Ectodermal cell (in vitro differentiated cells): ENCODE measurements around the gene FAM181A.

Source experiments
- H3K27ac ChIP-seq: 2 replicates; pipeline ENCODE4 v1.7.0; 2013; ENCODE audit warnings: mild to moderate bottlenecking, low read depth, low read length; ENCODE audit not compliant: insufficient read depth, poor library complexity, severe bottlenecking
- H3K27me3 ChIP-seq: 2 replicates; pipeline ENCODE4 v1.7.0; 2013; ENCODE audit warnings: mild to moderate bottlenecking, low read length; ENCODE audit not compliant: insufficient read depth, control insufficient read depth, poor library complexity, severe bottlenecking
- H3K36me3 ChIP-seq: one replicate; pipeline ENCODE4 v1.7.0; 2013; ENCODE audit warnings: low read length; ENCODE audit not compliant: control insufficient read depth, insufficient read depth
- H3K4me1 ChIP-seq: one replicate; pipeline ENCODE4 v1.7.0; 2013; ENCODE audit warnings: low read length; ENCODE audit not compliant: control insufficient read depth, insufficient read depth
- H3K4me3 ChIP-seq: 2 replicates; pipeline ENCODE4 v1.7.0; 2013; ENCODE audit warnings: low read depth, low read length, control low read depth; ENCODE audit not compliant: insufficient read depth
- H3K9me3 ChIP-seq: 2 replicates; pipeline ENCODE4 v1.7.0; 2013; ENCODE audit warnings: mild to moderate bottlenecking, low read length, moderate library complexity; ENCODE audit not compliant: control insufficient read depth
- WGBS, 2 experiments: methylation state at CpG; one replicate each; pipeline ENCODE4 v1.1.7; 2013; ENCODE audit warnings: missing lambda C conversion rate in 2 of 2; 5-methylcytosine and 5-hydroxymethylcytosine counted together

Gene FAM181A

DNA sequence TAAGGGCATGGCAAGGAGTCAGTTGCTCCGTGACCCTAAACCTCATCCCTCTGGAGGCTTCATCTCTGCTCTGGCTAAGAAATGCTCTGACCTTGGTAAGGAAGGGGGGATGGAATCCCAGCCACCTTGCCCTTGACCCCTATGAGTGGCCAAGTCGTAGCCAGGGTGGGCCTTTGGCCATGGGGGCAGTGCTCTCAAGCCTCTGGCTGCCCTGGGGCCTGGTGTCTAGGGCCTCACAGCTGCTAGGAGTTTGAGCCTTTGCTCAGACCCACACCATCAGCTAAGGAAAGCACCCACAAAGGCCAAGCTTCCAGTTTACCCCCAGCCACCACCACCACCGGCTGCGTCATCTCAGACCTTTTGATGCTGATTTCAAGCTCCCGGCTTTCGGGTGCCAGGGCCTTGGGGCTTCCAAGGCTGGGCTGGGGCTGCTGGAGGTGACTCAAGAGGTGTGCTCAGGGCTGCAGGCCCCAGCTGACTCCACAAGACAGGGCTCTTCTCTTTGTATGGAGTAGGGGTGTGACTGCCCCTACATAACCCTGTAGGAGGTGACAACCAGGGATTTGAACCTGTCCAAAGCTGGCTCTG lies 45.6 kb downstream of the FAM181A start:
- Histone ChIP-seq H3K4me3 (no peak overlapping the region), H3K9me3 (no peaks in the 10 kb centered on the region), H3K27me3 (no peaks in the 10 kb centered on the region), H3K4me1 (peaks cover 6% of the 10 kb centered on the region), H3K36me3 (no peaks in the 10 kb centered on the region), H3K27ac (no peak overlapping the region)
- 89 to 94% methylated on average over 6 of the region's 6 CpGs for WGBS, 2 experiments

DNA sequence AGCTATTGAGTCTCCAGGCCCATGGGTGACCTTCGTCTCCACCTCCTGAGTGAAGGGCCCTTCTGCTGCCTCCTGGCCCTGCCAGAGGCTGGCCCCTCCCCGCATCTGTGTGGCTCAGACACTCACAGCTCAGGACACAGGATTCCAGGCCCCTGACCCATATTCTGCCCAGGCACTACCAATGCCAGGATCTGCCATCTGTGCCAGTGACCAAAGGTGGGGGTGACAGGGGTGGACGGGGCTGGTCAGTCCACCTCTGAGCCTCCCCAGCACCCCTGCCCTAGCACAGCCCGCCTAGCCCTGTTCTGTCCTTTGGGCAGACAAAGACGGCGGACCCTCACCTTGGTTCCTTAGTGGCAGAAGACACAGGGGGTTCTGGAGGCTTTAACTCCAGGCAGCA lies 46.5 kb downstream of the FAM181A start:
- Histone ChIP-seq H3K36me3 (no peaks in the 10 kb centered on the region), H3K27ac (no peak overlapping the region), H3K4me3 (no peak overlapping the region), H3K9me3 (no peaks in the 10 kb centered on the region), H3K4me1 (peaks cover 6% of the 10 kb centered on the region), H3K27me3 (no peaks in the 10 kb centered on the region)
- 87 to 94% methylated on average over 6 of the region's 6 CpGs for WGBS, 2 experiments

DNA sequence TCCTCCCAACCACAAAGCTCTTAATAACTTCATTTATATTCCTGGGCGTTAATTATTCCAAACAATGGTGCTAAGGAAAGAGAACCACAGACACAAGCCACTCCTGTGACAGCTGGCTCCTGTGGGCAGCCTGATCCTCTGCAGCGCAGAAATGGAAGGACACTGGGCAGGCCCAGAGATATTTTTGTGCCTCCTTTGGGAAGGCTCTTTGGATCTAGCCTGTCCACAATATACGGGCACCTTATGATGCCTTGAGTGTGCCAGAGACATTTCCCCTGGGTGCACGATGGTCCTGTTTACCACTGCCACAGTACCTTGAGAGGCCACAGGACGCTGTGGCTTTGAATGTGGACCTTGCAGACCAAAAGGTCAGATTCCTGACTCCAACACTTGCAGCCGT lies 47.2 kb downstream of the FAM181A start:
- no peak overlapping the region for H3K4me3 ChIP-seq
- peaks cover 6% of the 10 kb centered on the region for H3K4me1 ChIP-seq
- WGBS, 2 experiments: 93 to 95% methylated on average over 6 of the region's 6 CpGs
- no peak overlapping the region for H3K27ac ChIP-seq
- H3K27me3 ChIP-seq: no peaks in the 10 kb centered on the region
- no peaks in the 10 kb centered on the region for H3K36me3 ChIP-seq
- no peaks in the 10 kb centered on the region for H3K9me3 ChIP-seq

DNA sequence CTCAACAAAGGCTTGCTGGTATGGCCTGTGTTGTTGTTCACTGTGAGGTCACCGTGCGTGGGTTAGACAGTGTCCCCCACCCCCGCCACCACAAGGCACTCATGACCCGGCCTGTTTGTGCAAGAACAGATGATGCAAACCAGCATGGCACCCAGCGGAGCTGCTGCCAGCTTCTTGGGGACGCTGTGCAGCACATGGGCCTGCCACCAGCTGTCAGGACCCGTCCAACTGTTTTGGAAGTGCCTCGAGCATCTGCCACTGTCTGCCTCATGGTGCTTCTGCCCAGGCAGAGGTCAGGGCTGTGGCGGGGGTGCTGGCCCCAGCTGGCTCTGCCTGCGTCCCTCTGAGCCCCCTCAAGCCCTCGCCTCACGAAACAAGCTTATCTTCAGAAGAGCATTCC lies 47.7 kb downstream of the FAM181A start:
- peaks cover 6% of the 10 kb centered on the region for H3K4me1 ChIP-seq
- 93% methylated on average over 12 of the region's 12 CpGs for WGBS, 2 experiments

DNA sequence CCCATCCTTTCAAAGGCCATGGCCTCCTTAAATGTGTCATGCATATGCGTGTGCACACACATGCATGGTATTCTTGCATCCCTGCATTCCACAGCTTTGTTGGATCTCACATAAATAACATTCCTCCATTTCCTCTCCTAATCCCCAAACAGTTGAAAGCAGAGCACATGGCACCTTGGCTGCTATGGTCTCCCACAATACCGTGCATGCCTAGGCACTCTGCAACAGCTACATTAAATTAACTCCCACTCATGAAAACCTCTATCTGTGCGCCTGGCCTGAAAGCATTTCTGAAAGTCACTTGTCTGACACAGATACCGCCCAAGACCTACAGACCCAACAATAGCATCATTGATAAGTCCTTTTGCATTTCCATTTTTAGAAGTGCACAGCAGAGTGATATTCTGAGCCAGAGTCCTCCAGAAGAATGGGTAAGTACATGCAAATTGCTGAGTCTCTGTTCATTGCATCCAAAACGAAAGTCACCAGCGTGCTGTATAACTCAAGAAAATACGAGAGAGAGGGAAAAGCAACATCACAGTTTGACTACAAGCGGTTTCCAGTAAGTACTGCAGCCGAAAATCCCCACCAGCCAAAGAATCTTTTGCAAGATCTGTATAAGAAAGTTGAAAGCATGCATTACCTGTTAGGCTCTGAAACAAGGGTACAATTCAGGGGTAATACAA lies 48.8 kb downstream of the FAM181A start:
- WGBS, 2 experiments: 76 to 78% methylated on average over 9 of the region's 9 CpGs
- H3K9me3 ChIP-seq: no peaks in the 10 kb centered on the region
- H3K4me3 ChIP-seq: no peak overlapping the region
- peaks cover 6% of the 10 kb centered on the region for H3K4me1 ChIP-seq
- H3K36me3 ChIP-seq: no peaks in the 10 kb centered on the region
- no peak overlapping the region for H3K27ac ChIP-seq
- no peaks in the 10 kb centered on the region for H3K27me3 ChIP-seq

More for the DNA sequence above, 47.7 kb downstream of the FAM181A start:
- Histone ChIP-seq H3K9me3 (no peaks in the 10 kb centered on the region), H3K36me3 (no peaks in the 10 kb centered on the region), H3K27ac (no peak overlapping the region), H3K4me3 (no peak overlapping the region), H3K27me3 (no peaks in the 10 kb centered on the region)

DNA sequence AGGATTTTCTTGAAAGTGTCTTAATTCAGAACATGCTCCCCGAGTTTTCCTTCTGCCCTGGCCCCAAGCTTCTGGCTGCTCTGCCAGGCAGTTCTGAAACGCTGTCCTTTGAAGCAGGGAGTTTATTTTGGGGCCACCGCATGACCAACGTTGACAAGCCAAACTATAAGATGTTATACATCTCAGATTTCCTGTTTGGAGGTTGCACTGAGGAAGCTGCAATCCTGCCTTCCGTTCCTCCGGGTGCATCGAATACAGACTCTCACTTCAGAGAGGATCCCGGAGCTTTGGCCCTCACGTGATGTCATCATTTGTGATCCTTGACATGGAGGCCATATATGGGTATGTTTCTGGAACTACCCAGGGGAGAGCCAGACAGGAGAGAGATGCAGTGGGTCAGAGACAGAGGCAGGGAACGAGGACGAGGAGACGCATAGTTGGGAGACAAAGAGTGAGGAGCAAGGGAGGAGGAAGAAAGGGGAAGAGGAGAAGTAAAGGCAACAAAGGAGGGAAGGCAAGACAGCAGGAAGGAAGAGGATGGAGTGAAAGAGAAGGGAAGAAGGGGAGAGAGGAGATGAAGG lies 49.4 kb downstream of the FAM181A start, which contains the start of gene ASB2:
ASB2 (minus strand) TSS at position 94 of the 581 bp plus-strand sequence. CDS start 12,031 bp downstream, outside the sequence.
- H3K9me3 ChIP-seq: no peaks in the 10 kb centered on the region
- peaks cover 8% of the 10 kb centered on the region for H3K4me1 ChIP-seq
- no peaks in the 10 kb centered on the region for H3K36me3 ChIP-seq
- no peaks in the 10 kb centered on the region for H3K27me3 ChIP-seq
- 85 to 88% methylated on average over 12 of the region's 12 CpGs for WGBS, 2 experiments
- no peak within 1 kb of the TSS for H3K27ac ChIP-seq
- H3K4me3 ChIP-seq: no peak within 1 kb of the TSS

DNA sequence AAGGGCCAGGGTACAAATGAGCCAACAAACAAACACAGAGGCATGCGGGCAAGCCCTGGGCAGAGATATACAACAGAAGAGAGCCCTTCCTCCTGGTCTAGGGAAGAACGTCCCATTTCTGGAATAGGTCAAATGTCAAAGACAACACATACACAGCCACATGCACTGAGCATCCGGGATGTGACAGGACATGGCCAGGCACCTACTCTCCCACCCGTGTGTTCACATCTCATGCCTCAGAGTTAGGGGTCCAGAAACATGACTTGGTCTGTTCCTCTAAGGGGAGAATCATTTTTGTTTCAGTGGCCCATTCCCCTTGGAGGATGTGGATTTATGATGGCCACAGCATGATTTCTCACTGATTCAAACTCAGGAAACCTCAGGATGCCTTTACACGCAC lies 50.0 kb downstream of the FAM181A start:
- peaks cover 8% of the 10 kb centered on the region for H3K4me1 ChIP-seq
- H3K27ac ChIP-seq: no peak overlapping the region
- H3K36me3 ChIP-seq: no peaks in the 10 kb centered on the region
- 91 to 93% methylated on average over 5 of the region's 5 CpGs for WGBS, 2 experiments
- H3K9me3 ChIP-seq: no peaks in the 10 kb centered on the region
- no peaks in the 10 kb centered on the region for H3K27me3 ChIP-seq
- no peak overlapping the region for H3K4me3 ChIP-seq

DNA sequence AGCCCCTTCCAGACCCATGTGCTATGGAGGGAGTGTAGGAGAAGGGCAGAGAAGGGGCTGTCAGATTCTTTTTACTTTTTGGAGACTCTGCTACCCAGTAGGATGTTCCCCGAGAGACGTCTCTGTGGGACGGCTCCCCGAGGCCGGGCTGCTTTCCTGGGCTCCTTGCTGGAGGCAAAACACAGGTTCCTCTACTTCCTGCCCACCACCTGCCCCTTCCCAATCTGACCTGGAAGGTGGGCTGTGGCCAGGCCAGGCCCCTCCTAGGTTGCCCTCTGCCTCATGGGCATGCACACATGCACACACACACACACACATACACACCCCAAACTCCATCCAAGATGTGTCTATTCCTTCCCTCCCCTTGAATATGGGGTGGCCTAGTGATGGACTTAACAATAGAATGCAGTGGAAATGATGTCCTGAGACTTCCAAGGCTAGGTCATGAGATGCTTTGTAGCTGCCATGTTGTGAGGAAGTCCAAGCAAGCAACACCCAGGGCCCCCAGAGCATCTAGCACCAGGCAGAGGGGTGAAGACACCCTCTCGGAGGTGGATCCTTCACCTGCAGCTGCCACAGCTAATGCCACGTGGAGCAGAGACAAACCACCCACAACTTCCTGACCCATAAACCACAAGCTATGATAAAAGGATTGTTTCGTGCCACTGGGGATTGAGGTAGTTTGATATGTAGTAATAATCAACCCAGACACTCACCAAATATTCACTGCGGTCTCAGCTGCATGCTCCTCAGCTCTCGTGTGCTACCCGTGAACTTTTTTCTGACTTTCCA lies 50.8 kb downstream of the FAM181A start:
- H3K4me3 ChIP-seq: no peak overlapping the region
- H3K36me3 ChIP-seq: no peaks in the 10 kb centered on the region
- no peak overlapping the region for H3K27ac ChIP-seq
- 96% methylated on average over 10 of the region's 11 CpGs for WGBS, 2 experiments
- H3K4me1 ChIP-seq: peaks cover 13% of the 10 kb centered on the region
- no peaks in the 10 kb centered on the region for H3K27me3 ChIP-seq
- H3K9me3 ChIP-seq: no peaks in the 10 kb centered on the region

DNA sequence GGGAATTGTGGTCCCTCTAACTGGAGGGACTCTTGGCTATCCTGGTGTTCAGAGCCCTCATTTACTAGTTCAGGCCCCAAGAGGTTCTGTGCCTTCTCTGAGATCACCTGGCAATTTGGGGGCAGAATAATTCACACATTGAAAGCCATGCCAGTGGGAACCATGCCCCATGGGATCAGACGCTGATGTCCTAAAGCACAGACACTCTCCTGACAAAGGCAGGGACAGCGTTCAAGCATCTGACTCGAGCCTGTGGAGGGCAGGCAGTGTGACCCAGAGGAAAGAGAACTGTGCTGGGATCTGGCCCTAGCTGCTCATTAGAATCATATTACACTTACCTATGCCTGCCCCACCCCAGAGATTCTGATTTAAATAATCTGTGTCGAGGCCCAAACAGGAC lies 51.6 kb downstream of the FAM181A start:
- 76 to 79% methylated on average over 4 of the region's 4 CpGs for WGBS, 2 experiments
- H3K4me1 ChIP-seq: peaks cover 13% of the 10 kb centered on the region
- H3K27ac ChIP-seq: no peak overlapping the region
- no peaks in the 10 kb centered on the region for H3K36me3 ChIP-seq
- no peaks in the 10 kb centered on the region for H3K27me3 ChIP-seq
- no peaks in the 10 kb centered on the region for H3K9me3 ChIP-seq
- no peak overlapping the region for H3K4me3 ChIP-seq
